Mesodermal cell (in vitro differentiated cells): ENCODE results near the gene EPHA8.

ENCODE experiments used
- H3K27ac ChIP-seq: 2 replicates; pipeline ENCODE4 v1.7.0; 2013; ENCODE audit warnings: mild to moderate bottlenecking, low read depth, low read length, moderate library complexity; ENCODE audit not compliant: severe bottlenecking
- H3K36me3 ChIP-seq: 2 replicates; pipeline ENCODE4 v1.7.1; 2013; ENCODE audit warnings: mild to moderate bottlenecking, low read length, moderate library complexity; ENCODE audit not compliant: control insufficient read depth, insufficient read depth
- H3K4me1 ChIP-seq: one replicate; pipeline ENCODE4 v1.7.1; 2013; ENCODE audit warnings: mild to moderate bottlenecking, low read length; ENCODE audit not compliant: insufficient read depth, control insufficient read depth, poor library complexity, severe bottlenecking
- H3K4me3 ChIP-seq: 2 replicates; pipeline ENCODE4 v1.7.0; 2013; ENCODE audit warnings: low read length, control low read depth, mild to moderate bottlenecking; ENCODE audit not compliant: insufficient read depth, poor library complexity, severe bottlenecking; ENCODE audit errors: extremely low read depth
- H3K9me3 ChIP-seq: 2 replicates; pipeline ENCODE4 v1.7.1; 2013; ENCODE audit warnings: mild to moderate bottlenecking, low read length, moderate library complexity; ENCODE audit not compliant: control insufficient read depth
- WGBS, 2 experiments: methylation state at CpG; one replicate each; pipeline ENCODE4 v1.1.5; 2013; ENCODE audit warnings: missing lambda C conversion rate in 2 of 2; ENCODE audit not compliant: insufficient coverage in 2 of 2; 5-methylcytosine and 5-hydroxymethylcytosine counted together

Gene EPHA8

GRCh38 chr1:22606161-22606560 is 42.9 kb downstream of the EPHA8 start:
- H3K4me3 ChIP-seq, result no peak overlapping the region
- no peaks in the 10 kb centered on the region for H3K36me3 ChIP-seq
- WGBS, 2 experiments, result 47 to 64% methylated on average over 2 to 3 of the region's 4 CpGs
- no peaks in the 10 kb centered on the region for H3K4me1 ChIP-seq
- no peak overlapping the region for H3K27ac ChIP-seq
- H3K9me3 ChIP-seq, result no peaks in the 10 kb centered on the region

- no peak overlapping the region for H3K4me3 ChIP-seq
- H3K4me1 ChIP-seq, result no peaks in the 10 kb centered on the region
- H3K9me3 ChIP-seq, result no peaks in the 10 kb centered on the region
- no peak overlapping the region for H3K27ac ChIP-seq
- no peaks in the 10 kb centered on the region for H3K36me3 ChIP-seq
- WGBS, 2 experiments, result 8 to 13% methylated on average over 5 to 9 of the region's 10 CpGs
These were observed 43.9 kb downstream of the EPHA8 start for GRCh38 chr1:22607154-22607553.

GRCh38 chr1:22608361-22608760 is 45.1 kb downstream of the EPHA8 start:
- H3K36me3 ChIP-seq, result no peaks in the 10 kb centered on the region
- WGBS, 2 experiments, result 80% methylated on average over 1 of the region's 3 CpGs; no CpG with 5 or more reads in 1 of the 2 experiments
- H3K9me3 ChIP-seq, result no peaks in the 10 kb centered on the region
- no peak overlapping the region for H3K27ac ChIP-seq
- no peaks in the 10 kb centered on the region for H3K4me1 ChIP-seq
- H3K4me3 ChIP-seq, result no peak overlapping the region

- Histone ChIP-seq H3K36me3 (no peaks in the 10 kb centered on the region), H3K27ac (no peak overlapping the region), H3K4me1 (no peaks in the 10 kb centered on the region), H3K9me3 (no peaks in the 10 kb centered on the region), H3K4me3 (no peak overlapping the region)
- 0% methylated on average over 1 to 2 of the region's 6 CpGs for WGBS, 2 experiments
These were observed 46.0 kb downstream of the EPHA8 start for GRCh38 chr1:22609291-22609690.

- Histone ChIP-seq H3K27ac (no peak overlapping the region), H3K36me3 (no peaks in the 10 kb centered on the region), H3K4me1 (no peaks in the 10 kb centered on the region), H3K9me3 (no peaks in the 10 kb centered on the region), H3K4me3 (no peak overlapping the region)
- 8 to 13% methylated on average over 6 of the region's 7 CpGs for WGBS, 2 experiments
These were observed 48.2 kb downstream of the EPHA8 start for GRCh38 chr1:22611530-22611947.

- H3K4me3 ChIP-seq, result no peak overlapping the region
- H3K27ac ChIP-seq, result no peak overlapping the region
- no peaks in the 10 kb centered on the region for H3K4me1 ChIP-seq
- H3K36me3 ChIP-seq, result no peaks in the 10 kb centered on the region
- 62 to 65% methylated on average over 5 to 6 of the region's 12 CpGs for WGBS, 2 experiments
- no peaks in the 10 kb centered on the region for H3K9me3 ChIP-seq
These were observed 49.6 kb downstream of the EPHA8 start for GRCh38 chr1:22612671-22613571.

GRCh38 chr1:22613572-22613918 is 50.3 kb downstream of the EPHA8 start:
- H3K36me3 ChIP-seq, result no peaks in the 10 kb centered on the region
- H3K4me3 ChIP-seq, result no peak overlapping the region
- no peaks in the 10 kb centered on the region for H3K4me1 ChIP-seq
- no peaks in the 10 kb centered on the region for H3K9me3 ChIP-seq
- 83 to 94% methylated on average over 5 of the region's 5 CpGs for WGBS, 2 experiments
- no peak overlapping the region for H3K27ac ChIP-seq

- WGBS, 2 experiments, result 72 to 75% methylated on average over 9 to 11 of the region's 12 CpGs
- Histone ChIP-seq H3K36me3 (no peaks in the 10 kb centered on the region), H3K9me3 (no peaks in the 10 kb centered on the region), H3K4me1 (no peaks in the 10 kb centered on the region), H3K4me3 (no peak overlapping the region), H3K27ac (no peak overlapping the region)
These were observed 50.7 kb downstream of the EPHA8 start for GRCh38 chr1:22613951-22614350.

GRCh38 chr1:22615886-22616285 is 52.6 kb downstream of the EPHA8 start:
- no peaks in the 10 kb centered on the region for H3K4me1 ChIP-seq
- no peaks in the 10 kb centered on the region for H3K36me3 ChIP-seq
- H3K9me3 ChIP-seq, result no peaks in the 10 kb centered on the region
- H3K27ac ChIP-seq, result no peak overlapping the region
- WGBS, 2 experiments, result 61 to 97% methylated on average over 2 of the region's 2 CpGs
- H3K4me3 ChIP-seq, result no peak overlapping the region

- 85 to 88% methylated on average over 8 to 11 of the region's 11 CpGs for WGBS, 2 experiments
- Histone ChIP-seq H3K4me3 (no peak overlapping the region), H3K36me3 (no peaks in the 10 kb centered on the region), H3K4me1 (no peaks in the 10 kb centered on the region), H3K9me3 (no peaks in the 10 kb centered on the region), H3K27ac (no peak overlapping the region)
These were observed 53.3 kb downstream of the EPHA8 start for GRCh38 chr1:22616571-22616970.

- H3K36me3 ChIP-seq, result no peaks in the 10 kb centered on the region
- WGBS, 2 experiments, result 53 to 64% methylated on average over 16 of the region's 16 CpGs
- H3K9me3 ChIP-seq, result no peaks in the 10 kb centered on the region
- no peaks in the 10 kb centered on the region for H3K4me1 ChIP-seq
- H3K27ac ChIP-seq, result no peak overlapping the region
- H3K4me3 ChIP-seq, result no peak overlapping the region
These were observed 54.8 kb downstream of the EPHA8 start for GRCh38 chr1:22618056-22618455.
